Spleen (tissue), 7 donors: Measurements from ENCODE around the gene CROCC2.

Source experiments
- POLR2A ChIP-seq, 3 donors: fragments of 450-650 bp; IDR thresholded peaks; one replicate each; pipeline ENCODE4 v1.5.1; 2017; ENCODE audit warnings: antibody characterized with exemption in 3 of 3, mild to moderate bottlenecking in 1 of 3
- POLR2AphosphoS5 ChIP-seq, 3 donors: sonication (generic); formaldehyde crosslinking; IDR thresholded peaks; one replicate each; pipeline ENCODE4 v1.5.1; 2017; ENCODE audit warnings: antibody characterized with exemption in 3 of 3
- TF ChIP-seq, protein P1 (sequence below), 11 experiments: fragments of 200-600 bp in 7 of 11; fragments of 450-650 bp in 4 of 11; sonication (generic) in 4 of 11; IDR thresholded peaks in 8 of 11; conservative IDR thresholded peaks in 3 of 11; 1 replicate in 7 of 11; 2 replicates in 4 of 11; pipeline versions ENCODE4 v1.4.0 to v1.8.0; 2016 to 2021; ENCODE audit warnings: antibody characterized with exemption in 11 of 11, inconsistent platforms in 4 of 11, mild to moderate bottlenecking in 1 of 11
- donor health status: DM: no; HTN: no; CAD: no; lungs with moderate emphysema.
- donor health status: DM: no; HTN: no; CAD: no.
- donor health status: DM: no; HTN: no; CAD: no.

DNA sequence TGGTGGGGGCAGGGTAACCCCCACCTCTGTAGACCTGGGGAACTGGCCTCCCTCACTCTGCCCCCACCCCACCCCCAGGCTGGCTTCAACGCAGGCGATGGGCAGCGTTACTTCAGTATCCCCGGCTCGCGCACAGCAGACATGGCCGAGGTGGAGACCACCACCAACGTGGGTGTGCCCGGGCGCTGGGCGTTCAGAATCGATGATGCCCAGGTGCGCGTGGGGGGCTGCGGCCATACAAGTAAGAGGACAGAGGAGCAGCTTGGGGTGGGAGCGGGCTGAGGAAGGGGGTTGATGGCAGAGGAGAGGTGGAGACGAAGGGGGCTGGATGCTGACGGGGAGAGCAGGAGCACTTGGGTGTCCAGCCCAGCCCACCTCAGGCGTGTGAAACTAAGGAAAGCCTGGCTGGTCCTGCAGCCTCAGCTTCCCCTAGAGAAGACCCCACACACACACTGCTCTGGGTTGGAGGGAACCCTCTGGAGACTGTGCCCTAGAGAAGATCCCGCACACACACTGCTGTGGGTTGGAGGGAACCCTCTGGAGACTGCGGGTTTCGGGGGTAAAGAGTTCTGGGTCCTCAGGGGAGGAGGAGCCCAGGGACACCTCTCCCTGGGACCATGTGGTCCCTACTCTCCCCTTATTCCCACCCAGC is 128.5 kb downstream of the CROCC2 start:
- TF ChIP-seq, protein P1, sequence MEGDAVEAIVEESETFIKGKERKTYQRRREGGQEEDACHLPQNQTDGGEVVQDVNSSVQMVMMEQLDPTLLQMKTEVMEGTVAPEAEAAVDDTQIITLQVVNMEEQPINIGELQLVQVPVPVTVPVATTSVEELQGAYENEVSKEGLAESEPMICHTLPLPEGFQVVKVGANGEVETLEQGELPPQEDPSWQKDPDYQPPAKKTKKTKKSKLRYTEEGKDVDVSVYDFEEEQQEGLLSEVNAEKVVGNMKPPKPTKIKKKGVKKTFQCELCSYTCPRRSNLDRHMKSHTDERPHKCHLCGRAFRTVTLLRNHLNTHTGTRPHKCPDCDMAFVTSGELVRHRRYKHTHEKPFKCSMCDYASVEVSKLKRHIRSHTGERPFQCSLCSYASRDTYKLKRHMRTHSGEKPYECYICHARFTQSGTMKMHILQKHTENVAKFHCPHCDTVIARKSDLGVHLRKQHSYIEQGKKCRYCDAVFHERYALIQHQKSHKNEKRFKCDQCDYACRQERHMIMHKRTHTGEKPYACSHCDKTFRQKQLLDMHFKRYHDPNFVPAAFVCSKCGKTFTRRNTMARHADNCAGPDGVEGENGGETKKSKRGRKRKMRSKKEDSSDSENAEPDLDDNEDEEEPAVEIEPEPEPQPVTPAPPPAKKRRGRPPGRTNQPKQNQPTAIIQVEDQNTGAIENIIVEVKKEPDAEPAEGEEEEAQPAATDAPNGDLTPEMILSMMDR (IDR thresholded peaks at IDR 0.05 in 8 of 11, conservative IDR thresholded peaks at IDR 0.05 in 3 of 11) = no peak
- TF ChIP-seq POLR2A (IDR thresholded peaks at IDR 0.05) = no peak
- no peak for TF ChIP-seq POLR2AphosphoS5 (IDR thresholded peaks at IDR 0.05)
